Measurements from ENCODE around the gene PPP1R16B.

DNA sequence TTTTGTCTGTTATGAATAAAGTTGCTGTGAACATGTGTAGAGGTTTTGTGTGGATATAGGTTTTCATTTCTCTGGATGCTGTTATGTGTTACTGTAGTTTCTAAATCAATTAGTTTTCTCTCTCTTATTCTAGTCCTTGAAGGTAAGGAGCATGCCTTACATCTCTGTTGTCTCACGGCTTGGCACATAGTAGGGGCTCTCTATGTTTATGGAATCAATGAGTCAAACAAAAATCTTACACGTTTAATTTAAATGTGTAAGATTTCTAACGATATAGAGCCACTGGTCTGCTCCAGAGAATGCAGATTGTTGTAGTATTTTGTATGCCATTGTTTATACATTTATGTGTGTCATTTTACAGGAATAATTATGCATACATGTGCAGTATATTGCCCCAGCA is 141.3 kb downstream of the PPP1R16B start:
- TF ChIP-seq, protein P1, sequence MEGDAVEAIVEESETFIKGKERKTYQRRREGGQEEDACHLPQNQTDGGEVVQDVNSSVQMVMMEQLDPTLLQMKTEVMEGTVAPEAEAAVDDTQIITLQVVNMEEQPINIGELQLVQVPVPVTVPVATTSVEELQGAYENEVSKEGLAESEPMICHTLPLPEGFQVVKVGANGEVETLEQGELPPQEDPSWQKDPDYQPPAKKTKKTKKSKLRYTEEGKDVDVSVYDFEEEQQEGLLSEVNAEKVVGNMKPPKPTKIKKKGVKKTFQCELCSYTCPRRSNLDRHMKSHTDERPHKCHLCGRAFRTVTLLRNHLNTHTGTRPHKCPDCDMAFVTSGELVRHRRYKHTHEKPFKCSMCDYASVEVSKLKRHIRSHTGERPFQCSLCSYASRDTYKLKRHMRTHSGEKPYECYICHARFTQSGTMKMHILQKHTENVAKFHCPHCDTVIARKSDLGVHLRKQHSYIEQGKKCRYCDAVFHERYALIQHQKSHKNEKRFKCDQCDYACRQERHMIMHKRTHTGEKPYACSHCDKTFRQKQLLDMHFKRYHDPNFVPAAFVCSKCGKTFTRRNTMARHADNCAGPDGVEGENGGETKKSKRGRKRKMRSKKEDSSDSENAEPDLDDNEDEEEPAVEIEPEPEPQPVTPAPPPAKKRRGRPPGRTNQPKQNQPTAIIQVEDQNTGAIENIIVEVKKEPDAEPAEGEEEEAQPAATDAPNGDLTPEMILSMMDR (IDR thresholded peaks at IDR 0.05; ENCODE audit: low read depth, low read length, poor library complexity, severe bottlenecking): no peak
- TF ChIP-seq EZH2phosphoT487 (IDR thresholded peaks at IDR 0.05; ENCODE audit: borderline replicate concordance, low read length): no peak
